LoVo (cell line): ENCODE results near the gene C3.

Experiments used
- DNase-seq: peaks from one replicate; pipeline ENCODE4 v3.0.0-alpha.2; 2016; ENCODE audit warnings: low spot score

C3 gene

GRCh38 chr19:6730941-6731670, 10.7 kb upstream of the C3 start:
- DNase-seq = no peak

DNA sequence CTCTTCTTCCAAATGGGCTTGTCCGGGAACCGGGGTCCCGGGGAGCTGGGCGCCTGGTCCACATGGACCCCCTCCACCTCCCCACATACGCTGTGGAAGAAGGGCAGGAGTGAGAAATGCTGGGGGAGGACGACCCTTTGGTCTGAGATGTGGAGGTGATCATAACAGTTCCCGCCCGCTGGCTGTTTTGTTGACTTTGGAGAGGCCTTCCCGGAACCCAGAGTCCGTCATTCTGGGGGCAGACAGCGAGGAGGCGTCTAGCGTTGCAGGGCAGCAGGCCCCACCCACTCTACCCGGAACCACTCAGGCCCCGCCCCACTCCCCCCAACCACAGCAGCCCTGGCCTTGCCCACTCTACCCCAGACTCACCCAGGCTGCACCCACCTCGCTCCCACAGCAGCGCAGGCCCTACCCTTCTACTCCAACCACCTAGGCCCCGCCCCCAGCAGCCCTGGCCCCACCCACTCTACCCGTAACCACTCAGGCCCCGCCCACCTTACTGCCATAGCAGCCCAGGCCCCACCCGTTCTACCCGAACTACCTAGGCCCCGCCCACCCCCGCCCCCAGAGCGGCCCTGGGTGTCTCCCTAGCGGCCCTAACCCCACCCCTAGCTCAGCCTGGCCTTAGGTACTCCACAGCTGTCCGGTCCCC, 9.8 kb upstream of the C3 start:
- DNase-seq = no peak

- no peak for DNase-seq
Measured at GRCh38 chr19:6729573-6730152, 9.2 kb upstream of the C3 start.

- no peak for DNase-seq
Measured at GRCh38 chr19:6728346-6728745, 7.9 kb upstream of the C3 start.

DNA sequence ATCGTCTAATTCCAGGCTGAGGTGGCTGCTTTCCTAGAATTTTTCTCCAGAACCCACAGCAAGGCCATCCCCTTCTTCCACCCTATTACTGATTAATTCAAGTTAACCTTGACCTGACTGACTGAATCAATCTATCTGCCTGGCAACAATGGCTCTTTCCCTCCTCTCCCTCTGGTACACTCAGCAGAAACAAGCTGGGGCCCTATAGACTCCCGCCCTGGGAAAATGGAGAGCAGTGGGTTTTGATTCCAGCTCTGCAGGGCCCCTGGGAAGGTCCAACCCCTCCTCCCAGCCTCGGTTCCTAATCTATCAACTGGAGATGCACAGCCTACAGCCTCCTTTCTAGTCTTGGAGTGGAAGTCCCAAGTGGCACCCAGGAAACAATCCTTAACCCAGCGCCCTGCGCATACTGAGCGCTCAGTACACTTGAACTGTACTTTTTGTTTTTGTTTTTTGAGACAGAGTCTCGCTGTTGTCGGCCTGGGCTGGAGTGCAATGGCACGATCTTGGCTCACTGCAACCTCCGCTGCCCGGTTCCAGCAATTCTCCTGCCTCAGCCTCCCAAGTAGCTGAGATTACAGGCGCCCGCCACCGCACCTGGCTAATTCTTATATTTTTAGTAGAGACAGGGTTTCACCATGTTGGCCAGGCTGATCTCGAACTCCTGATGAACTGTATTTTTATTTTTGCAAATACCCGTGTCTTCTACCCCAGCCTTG, 5.2 kb upstream of the C3 start:
- no peak for DNase-seq

GRCh38 chr19:6724631-6725492, 4.4 kb upstream of the C3 start:
- DNase-seq = no peak

GRCh38 chr19:6723738-6724137, 3.3 kb upstream of the C3 start:
- no peak for DNase-seq

DNA sequence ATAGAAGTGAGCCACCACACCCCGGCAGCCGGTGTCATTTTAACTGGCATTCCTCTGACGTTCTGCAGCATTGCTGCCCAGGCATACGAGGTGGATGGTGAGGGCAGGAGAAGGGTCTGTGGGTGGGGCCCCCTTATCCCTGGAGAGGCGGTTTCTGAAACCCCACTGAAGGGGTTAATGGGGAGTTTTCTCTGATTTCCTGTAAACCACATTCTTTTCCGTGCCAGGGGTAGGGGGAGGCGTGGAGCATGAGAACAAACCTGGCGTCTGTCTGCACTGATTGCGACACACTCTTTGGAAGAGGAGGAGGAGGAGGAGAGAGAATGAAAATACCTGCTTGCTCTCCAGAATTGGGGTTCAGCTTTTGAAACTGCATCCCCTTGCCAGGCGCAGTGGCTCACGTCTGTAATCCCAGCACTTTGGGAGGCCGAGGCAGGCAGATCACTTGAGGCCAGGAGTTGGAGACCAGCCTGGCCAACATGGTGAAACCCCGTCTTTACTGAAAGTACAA, 2.7 kb upstream of the C3 start:
- no peak for DNase-seq

DNA sequence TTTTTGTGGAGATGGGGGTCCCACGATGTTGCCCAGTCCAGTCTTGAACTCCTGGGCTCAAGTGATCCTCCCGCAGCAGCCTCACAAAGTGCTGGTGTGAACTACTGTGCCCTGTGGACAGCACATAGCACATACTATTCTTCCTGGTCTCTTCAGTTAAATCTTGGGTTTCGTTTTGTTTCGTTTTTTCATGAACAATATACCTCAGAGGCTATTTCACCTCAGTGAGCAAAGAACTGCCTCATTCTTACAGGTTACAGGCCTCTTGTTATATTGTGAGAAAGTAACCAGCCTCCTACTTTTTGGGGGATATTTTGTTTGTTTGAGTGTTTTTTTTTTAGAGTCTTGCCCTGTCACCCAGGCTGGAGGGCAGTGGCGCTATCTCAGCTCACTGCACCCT, 1.3 kb upstream of the C3 start:
- no peak for DNase-seq

DNA sequence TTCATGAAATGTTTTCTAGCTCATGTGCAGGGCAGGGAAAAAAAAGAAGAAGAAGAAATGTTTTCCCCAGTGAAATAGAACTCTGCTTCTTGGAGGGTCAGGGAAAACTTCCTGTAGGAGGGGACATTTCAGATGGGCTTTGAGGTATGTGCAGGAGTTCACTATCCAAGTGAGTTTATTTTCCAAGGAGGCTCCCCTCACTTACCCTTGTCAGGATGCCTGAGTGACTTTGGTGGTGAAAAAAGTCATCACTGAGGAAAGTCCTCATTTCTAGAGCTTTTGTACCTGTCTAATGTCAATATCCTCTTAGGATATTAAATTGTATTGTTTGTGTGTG, 656 bp upstream of the C3 start:
- no peak for DNase-seq

DNA sequence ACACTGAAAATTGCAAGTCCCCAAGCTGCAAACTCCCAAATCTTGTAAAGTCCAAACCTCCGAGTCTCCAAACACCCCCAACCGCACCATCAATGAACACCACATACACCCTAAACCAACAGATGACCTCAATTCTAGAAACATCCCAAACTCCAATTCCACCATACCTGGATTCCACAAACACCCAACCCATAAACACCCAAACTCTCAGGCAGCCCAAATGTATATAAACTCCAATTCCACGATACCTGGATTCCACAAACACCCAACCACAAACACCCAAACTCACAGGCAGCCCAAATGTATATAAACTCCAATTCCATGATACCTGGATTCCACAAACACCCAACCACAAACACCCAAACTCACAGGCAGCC, 470 bp downstream of the C3 start:
- no peak for DNase-seq

- no peak for DNase-seq
Measured at GRCh38 chr19:6719540-6719861, 949 bp downstream of the C3 start.

- DNase-seq = no peak
Measured at GRCh38 chr19:6718741-6719539, 1.5 kb downstream of the C3 start.

DNA sequence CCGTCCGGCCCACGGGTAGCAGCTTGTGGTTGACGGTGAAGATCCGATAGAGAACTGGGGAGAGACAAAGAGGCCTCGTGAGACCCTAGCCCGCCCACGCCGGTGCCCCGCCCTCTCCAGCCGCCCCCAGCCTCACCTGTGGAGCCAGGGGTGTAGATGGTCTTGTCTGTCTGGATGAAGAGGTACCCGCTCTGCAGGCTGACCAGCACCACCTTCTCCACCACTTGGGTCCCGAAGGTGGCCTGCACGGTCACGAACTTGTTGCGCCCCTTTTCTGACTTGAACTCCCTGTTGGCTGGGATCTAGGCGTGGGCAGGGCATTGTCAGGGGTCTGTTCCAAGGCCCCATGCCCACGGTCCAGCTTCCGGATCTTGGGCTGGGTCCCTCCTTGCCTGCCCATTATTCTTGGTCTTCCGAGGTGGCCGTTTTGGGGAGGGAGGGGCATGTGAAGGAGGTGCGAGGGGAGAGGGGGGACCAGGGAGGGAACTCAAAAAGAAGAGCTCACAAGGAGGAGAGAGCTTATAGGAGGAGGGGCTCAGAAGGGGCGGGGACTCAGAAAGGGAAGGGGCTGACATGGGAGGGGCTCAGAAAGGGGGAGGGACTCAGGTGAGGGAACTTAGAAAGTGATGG, 2.2 kb downstream of the C3 start:
- no peak for DNase-seq

- no peak for DNase-seq
Measured at GRCh38 chr19:6717441-6717971, 2.9 kb downstream of the C3 start.

- no peak for DNase-seq
Measured at GRCh38 chr19:6717036-6717435, 3.4 kb downstream of the C3 start.

DNA sequence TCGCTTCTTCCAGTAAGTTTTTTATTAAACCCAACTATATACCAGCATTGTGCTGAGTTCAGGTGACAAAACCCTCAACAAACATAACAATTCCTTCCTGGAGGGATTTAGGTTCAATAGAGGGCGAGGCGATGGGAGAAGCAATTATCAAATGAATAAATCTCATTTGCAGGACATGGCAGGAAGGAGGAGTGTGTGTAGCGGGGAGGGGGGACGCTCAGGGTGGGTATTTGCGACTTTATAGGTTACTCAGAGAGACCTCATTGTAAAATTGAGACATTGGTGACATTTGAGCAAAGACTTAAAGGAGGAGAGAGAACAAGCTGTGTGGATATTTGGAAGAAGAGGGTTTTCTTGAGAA, 3.9 kb downstream of the C3 start:
- no peak for DNase-seq

DNA sequence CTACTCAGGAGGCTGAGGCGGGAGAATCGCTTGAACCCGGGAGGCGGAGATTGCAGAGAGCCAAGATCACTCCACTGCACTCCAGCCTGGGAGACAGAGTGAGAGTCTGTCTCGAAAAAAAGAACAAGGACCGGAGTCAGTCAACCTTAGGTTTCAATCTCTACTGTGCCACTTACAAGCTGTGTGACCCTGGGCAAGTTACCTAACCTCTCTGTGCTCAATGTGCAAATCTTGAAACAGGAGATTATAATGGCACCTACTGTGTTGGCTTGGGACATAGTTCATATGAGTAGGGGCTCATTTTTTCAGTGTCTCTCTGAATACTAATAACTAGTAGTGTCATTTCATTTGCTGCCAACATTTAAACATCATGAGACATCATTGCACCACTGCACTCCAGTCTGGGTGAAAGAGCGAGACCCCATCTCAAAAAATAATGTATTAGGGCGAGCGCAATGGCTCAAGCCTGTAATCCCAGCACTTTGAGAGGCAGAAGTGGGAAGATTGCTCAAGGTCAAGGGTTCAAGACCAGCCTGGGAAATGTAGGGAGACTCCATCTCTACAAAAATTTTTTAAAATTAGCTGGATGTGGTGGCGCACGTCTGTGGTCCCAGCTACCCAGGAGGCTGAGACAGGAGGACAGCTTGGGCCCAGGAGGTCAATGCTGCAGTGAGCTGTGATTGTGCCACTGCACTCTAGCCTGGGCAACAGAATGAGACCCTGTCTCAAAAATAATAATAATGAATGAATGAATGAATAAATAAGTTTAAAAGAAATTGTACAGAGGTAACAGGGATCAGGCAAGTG, 5.5 kb downstream of the C3 start:
- DNase-seq = no peak

- no peak for DNase-seq
Measured at GRCh38 chr19:6713773-6714692, 6.4 kb downstream of the C3 start.
